DOHH2 (cell line): ENCODE measurements around the gene OCIAD2.

Source experiments
- H3F3A ChIP-seq: fragments of 200-600 bp; sonication (generic), shearing (Covaris generic); 2 replicates; pipeline ENCODE4 v1.6.0; 2016; ENCODE audit warnings: antibody characterized with exemption, mild to moderate bottlenecking; ENCODE audit not compliant: control insufficient read depth, insufficient read depth
- H3K27ac ChIP-seq: fragments of 200-600 bp; sonication (generic); 2 replicates; pipeline ENCODE4 v1.5.1; 2014; ENCODE audit warnings: low read depth, mild to moderate bottlenecking, low read length, moderate library complexity
- H3K27me3 ChIP-seq: fragments of 200-600 bp; sonication (generic); 2 replicates; pipeline ENCODE4 v1.6.1; 2014; ENCODE audit warnings: mild to moderate bottlenecking, low read length, mixed read lengths; ENCODE audit not compliant: control insufficient read depth
- H3K36me3 ChIP-seq: fragments of 200-600 bp; sonication (generic); 2 replicates; pipeline ENCODE4 v1.6.1; 2014; ENCODE audit warnings: mild to moderate bottlenecking, low read length, moderate library complexity, mixed read lengths; ENCODE audit not compliant: control insufficient read depth
- H3K4me1 ChIP-seq: fragments of 200-600 bp; sonication (generic); 2 replicates; pipeline ENCODE4 v1.6.1; 2014; ENCODE audit warnings: mild to moderate bottlenecking, low read length, mixed read lengths; ENCODE audit not compliant: control insufficient read depth
- H3K4me2 ChIP-seq: fragments of 200-600 bp; sonication (generic); 2 replicates; pipeline ENCODE4 v1.6.0; 2014; ENCODE audit warnings: mild to moderate bottlenecking, low read length, moderate library complexity
- H3K4me3 ChIP-seq: fragments of 200-600 bp; sonication (generic); 2 replicates; pipeline ENCODE4 v1.5.1; 2014; ENCODE audit warnings: mild to moderate bottlenecking, low read length, mixed read lengths
- H3K79me2 ChIP-seq: fragments of 200-600 bp; sonication (generic); 2 replicates; pipeline ENCODE4 v1.6.1; 2014; ENCODE audit warnings: mild to moderate bottlenecking, low read length, mixed read lengths; ENCODE audit not compliant: control insufficient read depth
- H3K9me2 ChIP-seq: fragments of 200-600 bp; sonication (generic); replicated peaks from 2 replicates; pipeline ENCODE4 v1.6.1; 2014; ENCODE audit warnings: mild to moderate bottlenecking, low read length, mixed read lengths; ENCODE audit not compliant: control insufficient read depth
- H3K9me3 ChIP-seq: fragments of 200-600 bp; sonication (generic); 2 replicates; pipeline ENCODE4 v1.6.1; 2014; ENCODE audit warnings: antibody characterized with exemption, low read length, mixed read lengths; ENCODE audit not compliant: control insufficient read depth, insufficient read depth
- H4K20me1 ChIP-seq: fragments of 200-600 bp; sonication (generic); 2 replicates; pipeline ENCODE4 v1.6.0; 2014; ENCODE audit warnings: low read depth, mild to moderate bottlenecking, antibody characterized with exemption, low read length, moderate library complexity; ENCODE audit not compliant: control insufficient read depth, insufficient read depth
- EZH2phosphoT487 ChIP-seq: fragments of 200-600 bp; sonication (generic); IDR thresholded peaks from 2 replicates; pipeline ENCODE4 v1.6.1; 2017; ENCODE audit warnings: borderline replicate concordance, mild to moderate bottlenecking, antibody characterized with exemption, low read length, moderate library complexity, mixed read lengths
- TF ChIP-seq, protein P1 (sequence below): fragments of 200-600 bp; sonication (generic); IDR thresholded peaks from one replicate; pipeline ENCODE4 v1.5.1; 2014; ENCODE audit warnings: antibody characterized with exemption, mild to moderate bottlenecking, low read depth, low read length; ENCODE audit not compliant: poor library complexity, severe bottlenecking

OCIAD2 gene

GRCh38 chr4:48912349-48912748 lies 5.8 kb upstream of the OCIAD2 start:
- H3K4me2 ChIP-seq: no peak overlapping the region
- no peak for TF ChIP-seq EZH2phosphoT487
- H3K27me3 ChIP-seq: no peaks in the 10 kb centered on the region
- H3K9me2 ChIP-seq: no peaks in the 10 kb centered on the region
- no peaks in the 10 kb centered on the region for H3F3A ChIP-seq
- no peaks in the 10 kb centered on the region for H3K9me3 ChIP-seq
- 0 out of 2 replicates have a peak, but pooled peaks cover 3% of the 10 kb centered on the region for H3K4me1 ChIP-seq
- no peaks in the 10 kb centered on the region for H3K36me3 ChIP-seq
- H4K20me1 ChIP-seq: no peaks in the 10 kb centered on the region
- no peak overlapping the region for H3K4me3 ChIP-seq
- no peaks in the 10 kb centered on the region for H3K79me2 ChIP-seq
- H3K27ac ChIP-seq: no peak overlapping the region

- H3K4me1 ChIP-seq: peaks cover 12% of the 10 kb centered on the region
- H3K4me3 ChIP-seq: no peak overlapping the region
- no peaks in the 10 kb centered on the region for H3K9me2 ChIP-seq
- peaks cover 10% of the 10 kb centered on the region for H3K79me2 ChIP-seq
- TF ChIP-seq, protein P1, sequence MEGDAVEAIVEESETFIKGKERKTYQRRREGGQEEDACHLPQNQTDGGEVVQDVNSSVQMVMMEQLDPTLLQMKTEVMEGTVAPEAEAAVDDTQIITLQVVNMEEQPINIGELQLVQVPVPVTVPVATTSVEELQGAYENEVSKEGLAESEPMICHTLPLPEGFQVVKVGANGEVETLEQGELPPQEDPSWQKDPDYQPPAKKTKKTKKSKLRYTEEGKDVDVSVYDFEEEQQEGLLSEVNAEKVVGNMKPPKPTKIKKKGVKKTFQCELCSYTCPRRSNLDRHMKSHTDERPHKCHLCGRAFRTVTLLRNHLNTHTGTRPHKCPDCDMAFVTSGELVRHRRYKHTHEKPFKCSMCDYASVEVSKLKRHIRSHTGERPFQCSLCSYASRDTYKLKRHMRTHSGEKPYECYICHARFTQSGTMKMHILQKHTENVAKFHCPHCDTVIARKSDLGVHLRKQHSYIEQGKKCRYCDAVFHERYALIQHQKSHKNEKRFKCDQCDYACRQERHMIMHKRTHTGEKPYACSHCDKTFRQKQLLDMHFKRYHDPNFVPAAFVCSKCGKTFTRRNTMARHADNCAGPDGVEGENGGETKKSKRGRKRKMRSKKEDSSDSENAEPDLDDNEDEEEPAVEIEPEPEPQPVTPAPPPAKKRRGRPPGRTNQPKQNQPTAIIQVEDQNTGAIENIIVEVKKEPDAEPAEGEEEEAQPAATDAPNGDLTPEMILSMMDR: no peak
- no peak for TF ChIP-seq EZH2phosphoT487
- H3K4me2 ChIP-seq: no peak overlapping the region
- no peaks in the 10 kb centered on the region for H3K9me3 ChIP-seq
- no peaks in the 10 kb centered on the region for H3F3A ChIP-seq
- H3K36me3 ChIP-seq: no peaks in the 10 kb centered on the region
- no peak overlapping the region for H3K27ac ChIP-seq
- H4K20me1 ChIP-seq: no peaks in the 10 kb centered on the region
- H3K27me3 ChIP-seq: no peaks in the 10 kb centered on the region
These were observed 3.9 kb upstream of the OCIAD2 start for GRCh38 chr4:48910511-48910910.

DNA sequence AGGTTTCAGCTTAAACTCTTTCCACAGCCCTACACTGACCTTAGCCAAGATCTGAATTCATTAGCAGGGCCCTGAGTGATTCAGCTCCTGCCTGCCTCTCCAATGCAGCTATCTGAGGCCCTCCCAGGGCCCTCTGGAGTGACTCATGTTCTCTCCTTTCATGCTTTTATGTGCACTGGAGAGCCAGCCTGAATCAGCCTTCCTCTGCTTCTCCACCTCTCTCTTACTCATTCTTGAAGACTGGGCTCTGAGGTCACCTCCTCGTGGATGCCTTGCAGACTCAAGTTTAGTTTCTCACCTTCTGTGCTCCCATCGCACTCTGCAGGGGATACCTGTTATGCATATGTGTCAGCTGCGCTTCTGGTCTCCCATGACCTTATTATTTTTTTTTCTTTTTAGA lies 3.1 kb upstream of the OCIAD2 start:
- Histone ChIP-seq H3K4me1 (peaks cover 19% of the 10 kb centered on the region), H3K36me3 (peaks cover under 1% of the 10 kb centered on the region; the same call in 1 of the 2 replicates), H3K9me3 (no peaks in the 10 kb centered on the region), H3K79me2 (peaks cover 16% of the 10 kb centered on the region), H4K20me1 (no peaks in the 10 kb centered on the region), H3K4me3 (no peak overlapping the region), H3K9me2 (no peaks in the 10 kb centered on the region), H3F3A (no peaks in the 10 kb centered on the region), H3K27me3 (no peaks in the 10 kb centered on the region), H3K4me2 (no peak overlapping the region), H3K27ac (no peak overlapping the region)
- TF ChIP-seq EZH2phosphoT487: no peak
- TF ChIP-seq, protein P1: no peak

DNA sequence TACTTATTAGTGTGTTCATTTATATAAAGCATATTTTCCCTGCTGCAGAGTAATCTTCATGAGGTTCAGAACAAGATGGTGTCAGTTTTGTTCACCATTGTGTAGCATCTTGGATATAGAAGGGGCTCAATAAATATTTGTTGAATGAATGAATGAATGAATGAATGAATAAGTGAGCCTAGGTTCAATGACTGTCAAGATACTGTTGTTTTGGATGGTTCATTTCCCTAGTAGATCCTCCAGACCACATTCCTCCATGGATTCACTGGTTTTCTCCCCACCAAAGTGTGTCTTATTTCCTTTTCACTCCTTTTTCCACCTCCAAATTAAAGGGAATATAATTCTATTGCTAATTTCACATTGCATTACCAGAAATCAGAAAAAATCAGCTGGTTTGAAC lies 2.1 kb upstream of the OCIAD2 start:
- H4K20me1 ChIP-seq: no peaks in the 10 kb centered on the region
- TF ChIP-seq, protein P1: no peak
- TF ChIP-seq EZH2phosphoT487: no peak
- no peak overlapping the region for H3K27ac ChIP-seq
- H3F3A ChIP-seq: no peaks in the 10 kb centered on the region
- no peak overlapping the region for H3K4me3 ChIP-seq
- no peaks in the 10 kb centered on the region for H3K9me2 ChIP-seq
- H3K4me1 ChIP-seq: peaks cover 21% of the 10 kb centered on the region
- no peaks in the 10 kb centered on the region for H3K9me3 ChIP-seq
- no peaks in the 10 kb centered on the region for H3K27me3 ChIP-seq
- peaks cover 8% of the 10 kb centered on the region for H3K36me3 ChIP-seq
- peaks cover 19% of the 10 kb centered on the region for H3K79me2 ChIP-seq
- no peak overlapping the region for H3K4me2 ChIP-seq
